ENCODE data around the gene BICDL2. TPM values are rescaled to one million over a fixed set of nuclear protein-coding genes. Genes with fewer than 3 reads are reported as not detected.

Gene BICDL2
- polyA plus RNA-seq, 2 of the 4 experiments (the other 2 are of a cell fraction): not detected

- Histone ChIP-seq H3K4me1 (peaks cover 3% of the 10 kb centered on the region; the same call in 1 of the 3 replicates), H3K27ac (no peak overlapping the region), H3K4me2 (no peak overlapping the region), H3K9me3 (no peaks in the 10 kb centered on the region), H3K4me3 (no peak overlapping the region)
- no peak for FAIRE-seq
- ATAC-seq: no peak
- ChIA-PET POLR2A (no interaction called here), CTCF (interaction anchor here (0.8 to 1.3 kb wide), 5 partner anchors 8 to 55 kb away, joined by 3 to 4 read pairs (median 3); partner anchors contain the start of gene PAQR4)
- WGBS (ENCODE audit: missing lambda C conversion rate): 93% methylated on average over 14 of the region's 14 CpGs
- DNase-seq (ENCODE audit: low read depth in 1 of 2, low spot score in 1 of 2): no peak
- TF ChIP-seq CBX2 (IDR thresholded peaks at IDR 0.05; ENCODE audit: borderline replicate concordance, low read depth): no peak
- TF ChIP-seq ZNF302 (CRISPR knock-in tag; IDR thresholded peaks at IDR 0.05): no peak
These were observed 44.2 kb downstream of the BICDL2 start for GRCh38 chr16:2992383-2993081.

GRCh38 chr16:2991566-2992261, 45.0 kb downstream of the BICDL2 start:
- Histone ChIP-seq H3K4me3 (no peak overlapping the region), H3K4me1 (peaks cover 3% of the 10 kb centered on the region; the same call in 1 of the 3 replicates), H3K4me2 (no peak overlapping the region), H3K27ac (no peak overlapping the region), H3K9me3 (no peaks in the 10 kb centered on the region)
- CTCF ChIA-PET: interaction anchor here (0.6 to 1.2 kb wide), 7 partner anchors 9 to 67 kb away, joined by 3 to 4 read pairs (median 3); partner anchors contain the start of gene PAQR4
- no peak for DNase-seq (ENCODE audit: low read depth in 1 of 2, low spot score in 1 of 2)
- 85% methylated on average over 12 of the region's 12 CpGs for WGBS (ENCODE audit: missing lambda C conversion rate)
- FAIRE-seq: no peak
- no peak for TF ChIP-seq ZC3H11A (IDR thresholded peaks at IDR 0.05)
- no peak for TF ChIP-seq MYC (IDR thresholded peaks at IDR 0.05; ENCODE audit: borderline replicate concordance, low read length)
- TF ChIP-seq MAX (IDR thresholded peaks at IDR 0.05): no peak
- TF ChIP-seq BHLHE40 (IDR thresholded peaks at IDR 0.05; ENCODE audit: low read depth, low read length): no peak
- TF ChIP-seq, protein P1, sequence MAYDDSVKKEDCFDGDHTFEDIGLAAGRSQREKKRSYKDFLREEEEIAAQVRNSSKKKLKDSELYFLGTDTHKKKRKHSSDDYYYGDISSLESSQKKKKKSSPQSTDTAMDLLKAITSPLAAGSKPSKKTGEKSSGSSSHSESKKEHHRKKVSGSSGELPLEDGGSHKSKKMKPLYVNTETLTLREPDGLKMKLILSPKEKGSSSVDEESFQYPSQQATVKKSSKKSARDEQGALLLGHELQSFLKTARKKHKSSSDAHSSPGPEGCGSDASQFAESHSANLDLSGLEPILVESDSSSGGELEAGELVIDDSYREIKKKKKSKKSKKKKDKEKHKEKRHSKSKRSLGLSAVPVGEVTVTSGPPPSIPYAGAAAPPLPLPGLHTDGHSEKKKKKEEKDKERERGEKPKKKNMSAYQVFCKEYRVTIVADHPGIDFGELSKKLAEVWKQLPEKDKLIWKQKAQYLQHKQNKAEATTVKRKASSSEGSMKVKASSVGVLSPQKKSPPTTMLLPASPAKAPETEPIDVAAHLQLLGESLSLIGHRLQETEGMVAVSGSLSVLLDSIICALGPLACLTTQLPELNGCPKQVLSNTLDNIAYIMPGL (CRISPR knock-in tag; IDR thresholded peaks at IDR 0.05; ENCODE audit: borderline replicate concordance): no peak
- TF ChIP-seq CHD2 (IDR thresholded peaks at IDR 0.05; ENCODE audit: low read length, partially characterized antibody): no peak
- ATAC-seq: no peak
- POLR2A ChIA-PET: no interaction called here

DNA sequence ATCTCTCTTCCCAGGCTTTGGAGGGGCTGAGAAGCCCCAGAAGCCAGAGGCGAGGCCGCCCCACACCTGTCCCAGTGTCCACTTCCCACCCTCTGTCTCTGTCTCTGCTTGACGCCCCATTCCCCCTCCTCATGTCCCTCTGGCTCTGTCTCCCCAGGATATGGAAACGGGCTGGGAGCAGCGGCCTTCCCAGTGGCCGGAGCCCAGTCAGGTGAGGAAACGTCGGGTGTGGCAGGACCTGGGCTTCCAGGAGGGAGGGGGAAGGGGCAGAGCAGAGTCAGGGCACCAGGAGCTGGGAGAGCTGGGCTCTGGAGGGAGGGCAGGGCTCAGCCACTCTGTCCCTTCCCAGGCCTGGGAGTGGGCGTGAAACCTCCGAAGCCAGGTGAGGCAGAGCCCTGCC, 45.9 kb downstream of the BICDL2 start:
- Histone ChIP-seq H3K9me3 (no peaks in the 10 kb centered on the region), H3K4me2 (no peak overlapping the region), H3K27ac (no peak overlapping the region), H3K4me3 (no peak overlapping the region), H3K4me1 (peaks cover 3% of the 10 kb centered on the region; the same call in 1 of the 3 replicates)
- CTCF ChIA-PET: interaction anchor here (0.6 to 1.2 kb wide), 4 partner anchors 8 to 67 kb away, joined by 3 read pairs; no protein-coding TSS in a partner anchor
- no peak for TF ChIP-seq FOXS1 (CRISPR knock-in tag; IDR thresholded peaks at IDR 0.05)
- TF ChIP-seq FOSL2 (IDR thresholded peaks at IDR 0.05): no peak
- no peak for TF ChIP-seq FOSL2 (CRISPR knock-in tag; IDR thresholded peaks at IDR 0.05)
- TF ChIP-seq, protein P2, sequence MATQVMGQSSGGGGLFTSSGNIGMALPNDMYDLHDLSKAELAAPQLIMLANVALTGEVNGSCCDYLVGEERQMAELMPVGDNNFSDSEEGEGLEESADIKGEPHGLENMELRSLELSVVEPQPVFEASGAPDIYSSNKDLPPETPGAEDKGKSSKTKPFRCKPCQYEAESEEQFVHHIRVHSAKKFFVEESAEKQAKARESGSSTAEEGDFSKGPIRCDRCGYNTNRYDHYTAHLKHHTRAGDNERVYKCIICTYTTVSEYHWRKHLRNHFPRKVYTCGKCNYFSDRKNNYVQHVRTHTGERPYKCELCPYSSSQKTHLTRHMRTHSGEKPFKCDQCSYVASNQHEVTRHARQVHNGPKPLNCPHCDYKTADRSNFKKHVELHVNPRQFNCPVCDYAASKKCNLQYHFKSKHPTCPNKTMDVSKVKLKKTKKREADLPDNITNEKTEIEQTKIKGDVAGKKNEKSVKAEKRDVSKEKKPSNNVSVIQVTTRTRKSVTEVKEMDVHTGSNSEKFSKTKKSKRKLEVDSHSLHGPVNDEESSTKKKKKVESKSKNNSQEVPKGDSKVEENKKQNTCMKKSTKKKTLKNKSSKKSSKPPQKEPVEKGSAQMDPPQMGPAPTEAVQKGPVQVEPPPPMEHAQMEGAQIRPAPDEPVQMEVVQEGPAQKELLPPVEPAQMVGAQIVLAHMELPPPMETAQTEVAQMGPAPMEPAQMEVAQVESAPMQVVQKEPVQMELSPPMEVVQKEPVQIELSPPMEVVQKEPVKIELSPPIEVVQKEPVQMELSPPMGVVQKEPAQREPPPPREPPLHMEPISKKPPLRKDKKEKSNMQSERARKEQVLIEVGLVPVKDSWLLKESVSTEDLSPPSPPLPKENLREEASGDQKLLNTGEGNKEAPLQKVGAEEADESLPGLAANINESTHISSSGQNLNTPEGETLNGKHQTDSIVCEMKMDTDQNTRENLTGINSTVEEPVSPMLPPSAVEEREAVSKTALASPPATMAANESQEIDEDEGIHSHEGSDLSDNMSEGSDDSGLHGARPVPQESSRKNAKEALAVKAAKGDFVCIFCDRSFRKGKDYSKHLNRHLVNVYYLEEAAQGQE (IDR thresholded peaks at IDR 0.05): no peak
- TF ChIP-seq RARB (CRISPR knock-in tag; IDR thresholded peaks at IDR 0.05): no peak
- no peak for TF ChIP-seq TFCP2L1 (CRISPR knock-in tag; IDR thresholded peaks at IDR 0.05)
- no peak for TF ChIP-seq BHLHE40 (IDR thresholded peaks at IDR 0.05; ENCODE audit: low read depth, low read length)
- TF ChIP-seq HOXA7 (CRISPR knock-in tag; IDR thresholded peaks at IDR 0.05): no peak
- TF ChIP-seq, protein P3, sequence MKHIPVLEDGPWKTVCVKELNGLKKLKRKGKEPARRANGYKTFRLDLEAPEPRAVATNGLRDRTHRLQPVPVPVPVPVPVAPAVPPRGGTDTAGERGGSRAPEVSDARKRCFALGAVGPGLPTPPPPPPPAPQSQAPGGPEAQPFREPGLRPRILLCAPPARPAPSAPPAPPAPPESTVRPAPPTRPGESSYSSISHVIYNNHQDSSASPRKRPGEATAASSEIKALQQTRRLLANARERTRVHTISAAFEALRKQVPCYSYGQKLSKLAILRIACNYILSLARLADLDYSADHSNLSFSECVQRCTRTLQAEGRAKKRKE (CRISPR knock-in tag; IDR thresholded peaks at IDR 0.05; ENCODE audit: low read depth): no peak
- no peak for TF ChIP-seq ZNF302 (CRISPR knock-in tag; IDR thresholded peaks at IDR 0.05)
- no peak for TF ChIP-seq HOXB5 (CRISPR knock-in tag; IDR thresholded peaks at IDR 0.05)
- POLR2A ChIA-PET: no interaction called here
- 81% methylated on average over 10 of the region's 10 CpGs for WGBS (ENCODE audit: missing lambda C conversion rate)
- ATAC-seq (no peak), FAIRE-seq (no peak), DNase-seq (ENCODE audit: low read depth in 1 of 2, low spot score in 1 of 2) (no peak)
